SK-N-SH (cell line): Measurements from ENCODE around the gene DUSP10. TPM values are rescaled to one million over a fixed set of nuclear protein-coding genes. Genes with fewer than 3 reads are reported as not detected.

Source experiments
- CTCF ChIA-PET: fragments of 300-600, 350-600 bp; formaldehyde crosslinking; extraction: SDS; loops from one replicate; lab custom pipeline; 2021; lab: Yijun Ruan, JAX
- POLR2A ChIA-PET: fragments of 350-600 bp; sonication (Branson Sonifier 250); formaldehyde crosslinking; extraction: SDS; loops from one replicate; lab custom pipeline; 2020; ENCODE audit warnings: antibody characterized with exemption, inconsistent platforms; lab: Yijun Ruan, JAX
- DNase-seq: peaks from one replicate; pipeline ENCODE4 v3.0.0; 2012
- H2AFZ ChIP-seq: fragments of 200-600 bp; sonication (generic); 2 replicates; pipeline ENCODE4 v1.8.1; 2016; ENCODE audit warnings: antibody characterized with exemption, mild to moderate bottlenecking, low read depth
- H3F3A ChIP-seq: fragments of 200-600 bp; sonication (generic); replicated peaks from 2 replicates; pipeline ENCODE3; 2016; ENCODE audit warnings: antibody characterized with exemption, mild to moderate bottlenecking; ENCODE audit not compliant: insufficient read depth
- H3K27ac ChIP-seq, 2 experiments: fragments of 200-500 bp in 1 of 2; fragments of 200-600 bp in 1 of 2; sonication (Bioruptor generic) in 1 of 2; sonication (generic), shearing (Covaris generic) in 1 of 2; 2 replicates each; pipeline versions ENCODE4 v1.5.1 to v1.6.1; 2014 to 2016; ENCODE audit warnings: low read depth in 2 of 2, inconsistent platforms in 1 of 2, low read length in 1 of 2, mild to moderate bottlenecking in 1 of 2, mixed read lengths in 1 of 2
- H3K27me3 ChIP-seq: fragments of 200-600 bp; sonication (generic), shearing (Covaris generic); 2 replicates; pipeline ENCODE4 v1.6.1; 2016; ENCODE audit warnings: mixed run types; ENCODE audit not compliant: insufficient read depth
- H3K36me3 ChIP-seq, 2 experiments: fragments of 200-500 bp in 1 of 2; fragments of 200-600 bp in 1 of 2; sonication (Bioruptor generic) in 1 of 2; sonication (generic) in 1 of 2; replicated peaks in 1 of 2; 2 replicates each; pipeline versions ENCODE3 to v1.5.1; 2014 to 2016; ENCODE audit warnings: low read length in 1 of 2, mild to moderate bottlenecking in 1 of 2; ENCODE audit not compliant: insufficient read depth in 2 of 2, control insufficient read depth in 1 of 2
- H3K4me1 ChIP-seq, 2 experiments: fragments of 200-500 bp in 1 of 2; fragments of 200-600 bp in 1 of 2; sonication (Bioruptor generic) in 1 of 2; sonication (generic), shearing (Covaris generic) in 1 of 2; 2 replicates each; pipeline versions ENCODE4 v1.5.1 to v1.6.1; 2014 to 2016; ENCODE audit warnings: low read depth in 1 of 2, low read length in 1 of 2, mixed run types in 1 of 2; ENCODE audit not compliant: insufficient read depth in 2 of 2, control insufficient read depth in 1 of 2
- H3K4me2 ChIP-seq: fragments of 200-600 bp; sonication (generic), shearing (Covaris generic); 2 replicates; pipeline ENCODE4 v1.6.1; 2017; ENCODE audit warnings: mixed run types
- H3K4me3 ChIP-seq, 2 experiments: fragments of 200-500 bp in 1 of 2; fragments of 200-600 bp in 1 of 2; sonication (Bioruptor generic) in 1 of 2; sonication (generic), shearing (Covaris generic) in 1 of 2; 2 replicates each; pipeline versions ENCODE4 v1.5.1 to v1.8.1; 2014 to 2016; ENCODE audit warnings: low read depth in 2 of 2, inconsistent platforms in 1 of 2, low read length in 1 of 2, mild to moderate bottlenecking in 1 of 2, mixed read lengths in 1 of 2, moderate library complexity in 1 of 2
- H3K79me2 ChIP-seq: fragments of 200-600 bp; sonication (generic); 2 replicates; pipeline ENCODE4 v1.8.1; 2017; ENCODE audit warnings: mild to moderate bottlenecking; ENCODE audit not compliant: insufficient read depth
- H3K9ac ChIP-seq: fragments of 200-600 bp; sonication (generic); 2 replicates; pipeline ENCODE4 v1.6.1; 2017; ENCODE audit warnings: mixed run types
- H3K9me2 ChIP-seq: fragments of 200-600 bp; sonication (generic); 2 replicates; pipeline ENCODE4 v1.6.1; 2017; ENCODE audit warnings: mixed run types
- H3K9me3 ChIP-seq: fragments of 200-600 bp; sonication (generic); 2 replicates; pipeline ENCODE4 v1.6.1; 2017; ENCODE audit warnings: mixed run types, mild to moderate bottlenecking, moderate library complexity
- H4K20me1 ChIP-seq: fragments of 200-600 bp; sonication (generic); 2 replicates; pipeline ENCODE4 v1.6.1; 2017; ENCODE audit warnings: mild to moderate bottlenecking, mixed run types; ENCODE audit not compliant: insufficient read depth
- CHD2 ChIP-seq: fragments of 150-350 bp; IDR thresholded peaks from 2 replicates; pipeline ENCODE4 v1.6.1; 2018; ENCODE audit warnings: low read length; ENCODE audit not compliant: partially characterized antibody
- EP300 ChIP-seq, 2 experiments: IDR thresholded peaks; 2 replicates each; pipeline versions ENCODE4 v1.4.0 to v1.6.1; 2012; ENCODE audit warnings: borderline replicate concordance in 1 of 2, low read depth in 1 of 2, low read length in 1 of 2
- EZH2phosphoT487 ChIP-seq: fragments of 200-600 bp; sonication (generic); IDR thresholded peaks from 2 replicates; pipeline ENCODE4 v1.6.1; 2017; ENCODE audit warnings: low read depth, mixed run types, mild to moderate bottlenecking, antibody characterized with exemption, moderate library complexity, borderline replicate concordance
- FOXM1 ChIP-seq: IDR thresholded peaks from 2 replicates; pipeline ENCODE4 v1.4.0; 2012; ENCODE audit warnings: low read depth, mild to moderate bottlenecking
- JUND ChIP-seq: IDR thresholded peaks from 2 replicates; pipeline ENCODE4 v1.4.0; 2012
- MEF2A ChIP-seq: IDR thresholded peaks from 2 replicates; pipeline ENCODE4 v1.4.0; 2012; ENCODE audit warnings: low read depth, borderline replicate concordance
- NFIC ChIP-seq: IDR thresholded peaks from 2 replicates; pipeline ENCODE4 v1.4.0; 2012; ENCODE audit warnings: borderline replicate concordance
- RXRA ChIP-seq: IDR thresholded peaks from 2 replicates; pipeline ENCODE4 v1.4.0; 2012; ENCODE audit warnings: low read depth, mild to moderate bottlenecking, borderline replicate concordance
- SMC3 ChIP-seq: IDR thresholded peaks from 2 replicates; pipeline ENCODE4 v1.6.1; 2012; ENCODE audit warnings: low read depth, low read length, improper control_type of control experiment
- TEAD4 ChIP-seq: IDR thresholded peaks from 2 replicates; pipeline ENCODE4 v1.4.0; 2012; ENCODE audit warnings: mild to moderate bottlenecking, borderline replicate concordance; ENCODE audit not compliant: insufficient read depth
- WGBS: methylation state at CpG from one replicate; pipeline ENCODE4 v1.1.6; 2017; ENCODE audit warnings: low lambda C conversion rate; 5-methylcytosine and 5-hydroxymethylcytosine counted together
- polyA plus RNA-seq, 3 experiments: library from polyadenylated mRNA; depleted of rRNA; stranded (reverse); fragments of >200 nt; gene quantifications; 2 replicates each; pipeline ENCODE4 v1.2.3, GENCODE V29; 2012
- TF ChIP-seq, protein P1 (sequence below): IDR thresholded peaks from 2 replicates; pipeline ENCODE4 v1.4.0; 2012; ENCODE audit warnings: low read depth, borderline replicate concordance
- TF ChIP-seq, protein P2 (sequence below): fragments of 150-350 bp; IDR thresholded peaks from 2 replicates; pipeline ENCODE4 v1.6.1; 2017; ENCODE audit warnings: antibody characterized with exemption, low read length, low read depth, borderline replicate concordance
- TF ChIP-seq, protein P3 (sequence below): IDR thresholded peaks from 2 replicates; pipeline ENCODE4; 2012
- TF ChIP-seq, protein P4 (sequence below): fragments of 150-350 bp; IDR thresholded peaks from 2 replicates; pipeline ENCODE4 v1.6.1; 2016; ENCODE audit warnings: mild to moderate bottlenecking, low read depth, low read length
- TF ChIP-seq, protein P5 (sequence below): IDR thresholded peaks from 2 replicates; pipeline ENCODE4 v1.4.0; 2012; ENCODE audit warnings: low read depth

DUSP10 gene
- polyA plus RNA-seq, 1 of the 3 experiments (the other 2 are of a cell fraction) = 6.4 TPM

DNA sequence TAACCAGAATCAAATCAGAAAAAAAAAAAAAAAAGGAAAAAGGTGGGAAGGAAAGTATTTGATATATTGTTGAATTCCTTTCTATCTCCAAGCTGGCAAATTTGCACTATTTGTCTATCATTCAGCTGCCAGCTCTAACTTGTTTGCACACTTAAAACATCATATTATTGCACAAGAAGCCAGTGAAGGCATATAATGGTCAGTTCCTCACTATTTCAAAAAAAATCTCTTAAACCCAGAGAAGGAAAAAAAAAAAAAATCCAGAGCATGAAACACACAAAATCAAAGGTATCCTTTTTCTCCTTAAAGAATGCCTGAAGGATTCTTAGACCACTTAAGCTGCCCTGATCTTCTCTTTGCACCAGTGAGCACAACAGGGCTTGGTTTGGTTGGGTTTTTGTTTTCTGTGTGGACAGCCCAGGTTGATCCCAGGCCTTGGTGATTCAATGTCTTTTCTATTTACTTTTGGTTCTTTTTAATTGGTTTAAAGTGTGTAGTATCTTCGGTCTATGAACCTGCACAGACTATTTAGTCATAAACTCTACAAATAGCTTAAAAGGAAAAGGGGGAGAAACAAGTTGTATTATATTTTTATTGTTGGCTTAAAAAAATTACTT is 40.2 kb downstream of the DUSP10 start:
- peaks cover 8 to 33% of the 10 kb centered on the region in 2 experiments for H3K36me3 ChIP-seq
- 75% methylated on average over 1 of the region's 1 CpG for WGBS
- H3K9me3 ChIP-seq = no peaks in the 10 kb centered on the region
- H3K27ac ChIP-seq = no peak overlapping the region
- no peak for TF ChIP-seq JUND
- no peak for TF ChIP-seq NFIC
- TF ChIP-seq, protein P1, sequence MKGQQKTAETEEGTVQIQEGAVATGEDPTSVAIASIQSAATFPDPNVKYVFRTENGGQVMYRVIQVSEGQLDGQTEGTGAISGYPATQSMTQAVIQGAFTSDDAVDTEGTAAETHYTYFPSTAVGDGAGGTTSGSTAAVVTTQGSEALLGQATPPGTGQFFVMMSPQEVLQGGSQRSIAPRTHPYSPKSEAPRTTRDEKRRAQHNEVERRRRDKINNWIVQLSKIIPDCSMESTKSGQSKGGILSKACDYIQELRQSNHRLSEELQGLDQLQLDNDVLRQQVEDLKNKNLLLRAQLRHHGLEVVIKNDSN = no peak
- TF ChIP-seq, protein P2, sequence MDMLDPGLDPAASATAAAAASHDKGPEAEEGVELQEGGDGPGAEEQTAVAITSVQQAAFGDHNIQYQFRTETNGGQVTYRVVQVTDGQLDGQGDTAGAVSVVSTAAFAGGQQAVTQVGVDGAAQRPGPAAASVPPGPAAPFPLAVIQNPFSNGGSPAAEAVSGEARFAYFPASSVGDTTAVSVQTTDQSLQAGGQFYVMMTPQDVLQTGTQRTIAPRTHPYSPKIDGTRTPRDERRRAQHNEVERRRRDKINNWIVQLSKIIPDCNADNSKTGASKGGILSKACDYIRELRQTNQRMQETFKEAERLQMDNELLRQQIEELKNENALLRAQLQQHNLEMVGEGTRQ = no peak
- TF ChIP-seq FOXM1 = no peak
- no peak for TF ChIP-seq RXRA
- no peak for TF ChIP-seq CHD2
- no peak for TF ChIP-seq TEAD4
- TF ChIP-seq SMC3 = no peak
- TF ChIP-seq EZH2phosphoT487 = no peak
- no peak for TF ChIP-seq EP300 (IDR thresholded peaks at IDR 0.05; ENCODE audit: borderline replicate concordance in 1 of 2, low read depth in 1 of 2, low read length in 1 of 2)
- TF ChIP-seq, protein P3, sequence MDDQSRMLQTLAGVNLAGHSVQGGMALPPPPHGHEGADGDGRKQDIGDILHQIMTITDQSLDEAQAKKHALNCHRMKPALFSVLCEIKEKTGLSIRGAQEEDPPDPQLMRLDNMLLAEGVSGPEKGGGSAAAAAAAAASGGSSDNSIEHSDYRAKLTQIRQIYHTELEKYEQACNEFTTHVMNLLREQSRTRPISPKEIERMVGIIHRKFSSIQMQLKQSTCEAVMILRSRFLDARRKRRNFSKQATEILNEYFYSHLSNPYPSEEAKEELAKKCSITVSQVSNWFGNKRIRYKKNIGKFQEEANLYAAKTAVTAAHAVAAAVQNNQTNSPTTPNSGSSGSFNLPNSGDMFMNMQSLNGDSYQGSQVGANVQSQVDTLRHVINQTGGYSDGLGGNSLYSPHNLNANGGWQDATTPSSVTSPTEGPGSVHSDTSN = no peak
- TF ChIP-seq, protein P4, sequence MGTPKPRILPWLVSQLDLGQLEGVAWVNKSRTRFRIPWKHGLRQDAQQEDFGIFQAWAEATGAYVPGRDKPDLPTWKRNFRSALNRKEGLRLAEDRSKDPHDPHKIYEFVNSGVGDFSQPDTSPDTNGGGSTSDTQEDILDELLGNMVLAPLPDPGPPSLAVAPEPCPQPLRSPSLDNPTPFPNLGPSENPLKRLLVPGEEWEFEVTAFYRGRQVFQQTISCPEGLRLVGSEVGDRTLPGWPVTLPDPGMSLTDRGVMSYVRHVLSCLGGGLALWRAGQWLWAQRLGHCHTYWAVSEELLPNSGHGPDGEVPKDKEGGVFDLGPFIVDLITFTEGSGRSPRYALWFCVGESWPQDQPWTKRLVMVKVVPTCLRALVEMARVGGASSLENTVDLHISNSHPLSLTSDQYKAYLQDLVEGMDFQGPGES = no peak
- no peak for TF ChIP-seq MEF2A
- TF ChIP-seq, protein P5, sequence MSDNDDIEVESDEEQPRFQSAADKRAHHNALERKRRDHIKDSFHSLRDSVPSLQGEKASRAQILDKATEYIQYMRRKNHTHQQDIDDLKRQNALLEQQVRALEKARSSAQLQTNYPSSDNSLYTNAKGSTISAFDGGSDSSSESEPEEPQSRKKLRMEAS = no peak
- TF ChIP-seq, all 33 proteins: peak for 0
- no peak overlapping the region for H3K4me2 ChIP-seq
- no peaks in the 10 kb centered on the region for H3K27me3 ChIP-seq
- H2AFZ ChIP-seq = no peak overlapping the region
- H3F3A ChIP-seq = no peaks in the 10 kb centered on the region
- no peaks in the 10 kb centered on the region for H4K20me1 ChIP-seq
- POLR2A ChIA-PET = no interaction called here
- H3K4me3 ChIP-seq = no peak overlapping the region
- no peaks in the 10 kb centered on the region for H3K79me2 ChIP-seq
- H3K9me2 ChIP-seq = no peaks in the 10 kb centered on the region
- H3K4me1 ChIP-seq = peaks cover 0 to 8% of the 10 kb centered on the region in 2 experiments; a peak in 2 of 4 replicates
- DNase-seq = no peak
- CTCF ChIA-PET = no interaction called here
- H3K9ac ChIP-seq = no peak overlapping the region
